H1 (cell line): ENCODE data around the gene MAGI2. TPM values are rescaled to one million over a fixed set of nuclear protein-coding genes. Genes with fewer than 3 reads are reported as not detected.

Experiments used
- CTCF ChIA-PET: fragments of 300-600 bp; sonication (Branson Sonifier 250); formaldehyde crosslinking; loops from one replicate; lab custom pipeline; 2021; ENCODE audit not compliant: partially characterized antibody; lab: Charles Lee
- POLR2A ChIA-PET: fragments of 300-600 bp; sonication (Branson Sonifier 250); formaldehyde crosslinking; loops from one replicate; lab custom pipeline; 2021; ENCODE audit warnings: inconsistent platforms; ENCODE audit not compliant: partially characterized antibody; lab: Charles Lee
- DNase-seq, 2 experiments: peaks; one replicate each; pipeline versions ENCODE4 v3.0.0 to v3.0.0-alpha.2; 2010 to 2022; ENCODE audit warnings: low spot score in 2 of 2, low read depth in 1 of 2, mixed read lengths in 1 of 2
- FAIRE-seq: peaks from 2 replicates; lab custom pipeline; 2011; peaks lifted over from hg19 to GRCh38; lab: Jason Lieb, UNC
- H2AFZ ChIP-seq: 2 replicates; pipeline ENCODE4 v1.8.1; 2012; ENCODE audit warnings: low read length, inconsistent platforms
- H2AK5ac ChIP-seq: 2 replicates; pipeline ENCODE4 v1.6.1; 2013; ENCODE audit warnings: low read depth, low read length
- H2BK120ac ChIP-seq: replicated peaks from 2 replicates; pipeline ENCODE3; 2013; ENCODE audit warnings: low read depth, low read length, inconsistent platforms
- H2BK12ac ChIP-seq: 2 replicates; pipeline ENCODE4 v1.6.1; 2013; ENCODE audit warnings: low read depth, low read length
- H2BK15ac ChIP-seq: 2 replicates; pipeline ENCODE4 v1.6.1; 2013; ENCODE audit warnings: low read length
- H2BK20ac ChIP-seq: 2 replicates; pipeline ENCODE4 v1.6.1; 2013; ENCODE audit warnings: low read length
- H2BK5ac ChIP-seq: 2 replicates; pipeline ENCODE4 v1.6.1; 2013; ENCODE audit warnings: low read depth, low read length
- H3K14ac ChIP-seq: 2 replicates; pipeline ENCODE4 v1.6.1; 2013; ENCODE audit warnings: inconsistent platforms; ENCODE audit not compliant: insufficient read length
- H3K18ac ChIP-seq: 2 replicates; pipeline ENCODE4 v1.6.1; 2013; ENCODE audit warnings: low read length; ENCODE audit errors: extremely low read depth
- H3K23ac ChIP-seq: 2 replicates; pipeline ENCODE4 v1.6.1; 2013; ENCODE audit warnings: inconsistent platforms; ENCODE audit not compliant: insufficient read length
- H3K23me2 ChIP-seq: 2 replicates; pipeline ENCODE4 v1.6.1; 2013; ENCODE audit warnings: low read depth, low read length
- H3K27ac ChIP-seq: 2 replicates; pipeline ENCODE4 v1.6.1; 2011; ENCODE audit warnings: low read depth, low read length, inconsistent platforms
- H3K27me3 ChIP-seq, 4 experiments: replicated peaks in 1 of 4; 1 replicate in 1 of 4; 2 replicates in 3 of 4; pipeline versions ENCODE4 v1.6.1 to v1.8.1; 2011 to 2013; ENCODE audit warnings: low read length in 3 of 4, mild to moderate bottlenecking in 3 of 4, inconsistent platforms in 2 of 4, mixed read lengths in 2 of 4, moderate library complexity in 1 of 4; ENCODE audit not compliant: control insufficient read depth in 3 of 4, insufficient read depth in 3 of 4; ENCODE audit errors: extremely low read depth in 1 of 4
- H3K36me3 ChIP-seq, 4 experiments: 2 replicates each; pipeline versions ENCODE4 v1.6.1 to v1.8.1; 2011 to 2013; ENCODE audit warnings: mild to moderate bottlenecking in 4 of 4, low read length in 3 of 4, moderate library complexity in 2 of 4, control low read depth in 1 of 4, inconsistent platforms in 1 of 4; ENCODE audit not compliant: insufficient read depth in 4 of 4, control insufficient read depth in 2 of 4
- H3K4ac ChIP-seq: replicated peaks from 2 replicates; pipeline ENCODE3; 2013; ENCODE audit warnings: low read length, low read depth, mixed read lengths, inconsistent platforms; ENCODE audit not compliant: insufficient read length
- H3K4me1 ChIP-seq, 4 experiments: replicated peaks in 1 of 4; 1 replicate in 1 of 4; 2 replicates in 3 of 4; pipeline versions ENCODE4 v1.6.1 to v1.8.1; 2011 to 2013; ENCODE audit warnings: low read length in 3 of 4, inconsistent platforms in 2 of 4, mixed read lengths in 1 of 4; ENCODE audit not compliant: insufficient read depth in 4 of 4, control insufficient read depth in 3 of 4
- H3K4me2 ChIP-seq, 2 experiments: 2 replicates each; pipeline versions ENCODE4 v1.6.1 to v1.8.1; 2011 to 2013; ENCODE audit warnings: low read depth in 2 of 2, low read length in 2 of 2, control low read depth in 1 of 2, inconsistent platforms in 1 of 2, mild to moderate bottlenecking in 1 of 2; ENCODE audit not compliant: insufficient read depth in 1 of 2
- H3K4me3 ChIP-seq, 4 experiments: fragments of 200-600, 300-600 bp in 1 of 4; sonication (generic), shearing (Covaris generic), sonication (Bioruptor Twin) in 1 of 4; 2 replicates each; pipeline versions ENCODE4 v1.5.1 to v1.8.1; 2011 to 2016; ENCODE audit warnings: low read length in 4 of 4, low read depth in 3 of 4, control low read depth in 2 of 4, inconsistent platforms in 2 of 4, mild to moderate bottlenecking in 2 of 4, mixed read lengths in 1 of 4, moderate library complexity in 1 of 4; ENCODE audit not compliant: insufficient read depth in 2 of 4; ENCODE audit errors: extremely low read depth in 1 of 4
- H3K56ac ChIP-seq: replicated peaks from 2 replicates; pipeline ENCODE3; 2013; ENCODE audit warnings: low read depth, mild to moderate bottlenecking, mixed read lengths, low read length, inconsistent platforms; ENCODE audit not compliant: insufficient read length
- H3K79me1 ChIP-seq: 2 replicates; pipeline ENCODE4 v1.6.1; 2013; ENCODE audit warnings: low read depth, low read length, control low read depth
- H3K79me2 ChIP-seq, 2 experiments: 2 replicates each; pipeline versions ENCODE4 v1.6.1 to v1.8.1; 2012 to 2013; ENCODE audit warnings: low read length in 2 of 2, mild to moderate bottlenecking in 2 of 2, inconsistent platforms in 1 of 2; ENCODE audit not compliant: insufficient read depth in 2 of 2, control insufficient read depth in 1 of 2
- H3K9ac ChIP-seq, 4 experiments: replicated peaks in 1 of 4; 1 replicate in 1 of 4; 2 replicates in 3 of 4; pipeline versions ENCODE4 v1.6.1 to v1.8.1; 2011 to 2013; ENCODE audit warnings: low read depth in 3 of 4, low read length in 3 of 4, control low read depth in 2 of 4, mild to moderate bottlenecking in 2 of 4, moderate library complexity in 2 of 4, inconsistent platforms in 1 of 4; ENCODE audit errors: extremely low read depth in 1 of 4
- H3K9me3 ChIP-seq, 2 experiments: 2 replicates each; pipeline versions ENCODE4 v1.6.1 to v1.8.1; 2012 to 2013; ENCODE audit warnings: mild to moderate bottlenecking in 2 of 2, moderate library complexity in 2 of 2, control low read depth in 1 of 2, inconsistent platforms in 1 of 2, low read depth in 1 of 2, low read length in 1 of 2, mixed read lengths in 1 of 2; ENCODE audit not compliant: insufficient read depth in 2 of 2
- H4K20me1 ChIP-seq, 2 experiments: replicated peaks in 1 of 2; 2 replicates each; pipeline versions ENCODE3 to v1.8.1; 2011 to 2013; ENCODE audit warnings: inconsistent platforms in 2 of 2, low read length in 2 of 2, mild to moderate bottlenecking in 1 of 2; ENCODE audit not compliant: insufficient read depth in 2 of 2, control insufficient read depth in 1 of 2
- H4K5ac ChIP-seq: 2 replicates; pipeline ENCODE4 v1.6.1; 2013; ENCODE audit warnings: low read length, low read depth, mixed read lengths, inconsistent platforms; ENCODE audit not compliant: insufficient read length
- H4K8ac ChIP-seq: 2 replicates; pipeline ENCODE4 v1.8.0; 2013; ENCODE audit warnings: mild to moderate bottlenecking, moderate library complexity, low read length, inconsistent platforms; ENCODE audit not compliant: insufficient read depth; ENCODE audit errors: extremely low read depth
- H4K91ac ChIP-seq: replicated peaks from 2 replicates; pipeline ENCODE3; 2013; ENCODE audit warnings: low read length, mixed read lengths, inconsistent platforms; ENCODE audit not compliant: insufficient read length
- CBX8 ChIP-seq: fragments of 300-800, 300-1000 bp; sonication (generic); IDR thresholded peaks from 2 replicates; pipeline ENCODE4 v1.7.1; 2016; ENCODE audit warnings: low read depth, low read length, borderline replicate concordance
- CEBPB ChIP-seq: IDR thresholded peaks from 2 replicates; pipeline ENCODE4 v1.6.1; 2012; ENCODE audit warnings: low read depth, low read length
- CHD2 ChIP-seq: IDR thresholded peaks from 2 replicates; pipeline ENCODE4 v1.6.1; 2012; ENCODE audit warnings: low read length, improper control_type of control experiment
- JUND ChIP-seq: IDR thresholded peaks from 2 replicates; pipeline ENCODE4 v1.6.1; 2011; ENCODE audit warnings: mild to moderate bottlenecking, improper control_type of control experiment, low read length
- KDM1A ChIP-seq: fragments of 200-600, 300-600 bp; sonication (generic); IDR thresholded peaks from 2 replicates; pipeline ENCODE4 v1.7.1; 2016; ENCODE audit warnings: mild to moderate bottlenecking, low read length, borderline replicate concordance
- MAFK ChIP-seq: IDR thresholded peaks from 2 replicates; pipeline ENCODE4 v1.6.1; 2012; ENCODE audit warnings: low read depth, mild to moderate bottlenecking, improper control_type of control experiment, low read length
- RAD21 ChIP-seq, 2 experiments: IDR thresholded peaks in 1 of 2; conservative IDR thresholded peaks in 1 of 2; 2 replicates each; pipeline ENCODE4 v1.6.1; 2011; ENCODE audit warnings: low read depth in 2 of 2, low read length in 2 of 2, improper control_type of control experiment in 1 of 2, inconsistent platforms in 1 of 2, mild to moderate bottlenecking in 1 of 2, moderate library complexity in 1 of 2
- RXRA ChIP-seq: IDR thresholded peaks from 2 replicates; pipeline ENCODE4 v1.6.1; 2011; ENCODE audit warnings: low read depth, mild to moderate bottlenecking, low read length, moderate library complexity; ENCODE audit not compliant: insufficient read depth
- SIX5 ChIP-seq: IDR thresholded peaks from 2 replicates; pipeline ENCODE4 v1.6.1; 2011; ENCODE audit warnings: mild to moderate bottlenecking, low read depth, low read length
- SP2 ChIP-seq: IDR thresholded peaks from 2 replicates; pipeline ENCODE4 v1.6.1; 2012; ENCODE audit warnings: mild to moderate bottlenecking, low read length, inconsistent platforms
- SRF ChIP-seq: IDR thresholded peaks from 2 replicates; pipeline ENCODE4 v1.6.1; 2011; ENCODE audit warnings: mild to moderate bottlenecking, low read depth, low read length, moderate library complexity
- TAF1 ChIP-seq: IDR thresholded peaks from 2 replicates; pipeline ENCODE4 v1.6.1; 2011; ENCODE audit warnings: mild to moderate bottlenecking, low read depth, low read length
- TCF12 ChIP-seq: IDR thresholded peaks from 2 replicates; pipeline ENCODE4 v1.6.1; 2011; ENCODE audit warnings: low read depth, mild to moderate bottlenecking, low read length
- TEAD4 ChIP-seq: IDR thresholded peaks from 2 replicates; pipeline ENCODE4 v1.6.1; 2012; ENCODE audit warnings: low read depth, low read length, inconsistent platforms, mixed read lengths
- USF2 ChIP-seq: IDR thresholded peaks from 2 replicates; pipeline ENCODE4 v1.6.1; 2011; ENCODE audit warnings: low read length, improper control_type of control experiment
- ZNF274 ChIP-seq: IDR thresholded peaks from 2 replicates; pipeline ENCODE4 v1.7.0; 2012; ENCODE audit warnings: low read length, borderline replicate concordance; ENCODE audit errors: extremely low read depth
- polyA plus RNA-seq, 7 experiments: library from polyadenylated mRNA; depleted of rRNA in 3 of 7; stranded (reverse) in 5 of 7; unstranded in 2 of 7; fragments of >200 nt in 5 of 7; fragments of 200-250 nt in 2 of 7; gene quantifications; 1 replicate in 5 of 7; 2 replicates in 1 of 7; 4 replicates in 1 of 7; pipeline versions ENCODE4 v1.2.1 to v1.2.3, GENCODE V29; 2011 to 2013; ENCODE audit warnings: missing spikeins in 2 of 7, mixed read lengths in 2 of 7
- total RNA-seq: library from RNA; stranded (reverse); fragmentation: NEBNext Ultra II Directional; extraction: Animal tissue kit (Norgen Biotek cat#: 25700); gene quantifications from 2 replicates; pipeline ENCODE4 v1.2.1, GENCODE V29; 2021

MAGI2 gene
- total and polyA plus RNA-seq, 2 of the 8 experiments (the other 6 are each of a cell fraction or from before 2014, with no cell fraction given), result 6.0 to 27.3 TPM

- Histone ChIP-seq H3K14ac (no peak overlapping the region), H3K27me3 (no peaks in the 10 kb centered on the region), H2BK15ac (no peak overlapping the region), H3K23ac (no peak overlapping the region), H3K36me3 (peaks cover 0 to 10% (median 2%) of the 10 kb centered on the region in 4 experiments; a peak in 4 of 8 replicates), H2AFZ (no peak overlapping the region), H3K18ac (no peak overlapping the region), H3K9ac (no peak overlapping the region), H4K5ac (no peak overlapping the region), H4K8ac (no peak overlapping the region), H3K27ac (no peak overlapping the region), H3K9me3 (peaks cover 0 to 4% of the 10 kb centered on the region in 2 experiments; a peak in 1 of 4 replicates), H3K79me2 (no peaks in the 10 kb centered on the region), H3K4me1 (peaks cover 0 to 19% (median 10%) of the 10 kb centered on the region in 4 experiments; a peak in 4 of 7 replicates), H3K4me3 (no peak overlapping the region), H4K91ac (no peak overlapping the region), H2BK20ac (no peak overlapping the region), H2BK5ac (no peak overlapping the region), H3K4me2 (no peak overlapping the region; a peak in 1 of 4 replicates), H2BK12ac (no peak overlapping the region), H2AK5ac (no peak overlapping the region), H3K4ac (no peak overlapping the region), H3K79me1 (no peaks in the 10 kb centered on the region), H4K20me1 (no peaks in the 10 kb centered on the region), H2BK120ac (no peak overlapping the region), H3K23me2 (no peaks in the 10 kb centered on the region; the same call in 1 of the 2 replicates), H3K56ac (no peak overlapping the region)
- DNase-seq (no peak), FAIRE-seq (no peak)
- ChIA-PET POLR2A (no interaction called here), CTCF (no interaction called here)
- TF ChIP-seq USF2 (no peak), RXRA (no peak), CHD2 (no peak), SRF (no peak), JUND (no peak), SIX5 (no peak), MAFK (no peak), SP2 (no peak), CBX8 (no peak), CEBPB (no peak), TCF12 (no peak), RAD21 (IDR thresholded peaks at IDR 0.05 in 1 of 2, conservative IDR thresholded peaks at IDR 0.05 in 1 of 2; ENCODE audit: low read depth in 2 of 2, low read length in 2 of 2) (no peak), ZNF274 (no peak), TEAD4 (no peak), TAF1 (no peak), KDM1A (no peak)
These were observed 962.9 kb downstream of the MAGI2 start for GRCh38 chr7:78490524-78490923.
